Midbrain (tissue), 1 donor: ENCODE results near the gene CADPS.
A peak's percentile ranks its signal among the peaks of the same experiment; 100 is the strongest.

Experiments
- DNase-seq: peaks from one replicate; lab custom pipeline; 2025; lab: John Stamatoyannopoulos, UW

Gene CADPS

GRCh38 chr3:62873761-62874710 is 1.2 kb downstream of the CADPS start:
- peak; percentile 71 for DNase-seq

- DNase-seq: no peak
These were observed 1.8 kb downstream of the CADPS start for GRCh38 chr3:62873451-62873760.

GRCh38 chr3:62872318-62872717 is 2.9 kb downstream of the CADPS start:
- no peak for DNase-seq

- no peak for DNase-seq
These were observed 4.9 kb downstream of the CADPS start for GRCh38 chr3:62870321-62870720.

- DNase-seq: no peak
These were observed 11.6 kb downstream of the CADPS start for GRCh38 chr3:62863648-62864047.

- no peak for DNase-seq
These were observed 15.9 kb downstream of the CADPS start for GRCh38 chr3:62859203-62859791.

GRCh38 chr3:62845996-62846395 is 29.2 kb downstream of the CADPS start:
- no peak for DNase-seq

GRCh38 chr3:62843508-62843907 is 31.7 kb downstream of the CADPS start:
- no peak for DNase-seq

- DNase-seq: no peak
These were observed 35.5 kb downstream of the CADPS start for GRCh38 chr3:62839748-62840147.

- no peak for DNase-seq
These were observed 38.0 kb downstream of the CADPS start for GRCh38 chr3:62837145-62837787.

- no peak for DNase-seq
These were observed 39.5 kb downstream of the CADPS start for GRCh38 chr3:62835554-62836236.

- DNase-seq: no peak
These were observed 41.7 kb downstream of the CADPS start for GRCh38 chr3:62833538-62833937.

- no peak for DNase-seq
These were observed 42.7 kb downstream of the CADPS start for GRCh38 chr3:62832553-62832952.

- DNase-seq: no peak
These were observed 44.4 kb downstream of the CADPS start for GRCh38 chr3:62830727-62831322.

- no peak for DNase-seq
These were observed 47.7 kb downstream of the CADPS start for GRCh38 chr3:62827550-62827949.

- no peak for DNase-seq
These were observed 50.1 kb downstream of the CADPS start for GRCh38 chr3:62824965-62825592.

GRCh38 chr3:62823461-62824050 is 51.7 kb downstream of the CADPS start:
- DNase-seq: no peak

- no peak for DNase-seq
These were observed 52.3 kb downstream of the CADPS start for GRCh38 chr3:62822905-62823304.

- DNase-seq: no peak
These were observed 56.9 kb downstream of the CADPS start for GRCh38 chr3:62818347-62818746.

- no peak for DNase-seq
These were observed 57.5 kb downstream of the CADPS start for GRCh38 chr3:62817678-62818077.

GRCh38 chr3:62815981-62816380 is 59.2 kb downstream of the CADPS start:
- no peak for DNase-seq
